Mesenchymal stem cell (in vitro differentiated cells and primary cell): ENCODE results near the gene DNAJC9. TPM values are rescaled to one million over a fixed set of nuclear protein-coding genes. Genes with fewer than 3 reads are reported as not detected.

ENCODE experiments used
- DNase-seq: peaks from one replicate; pipeline ENCODE4 v3.0.0-alpha.2; 2013
- H2AFZ ChIP-seq: one replicate; pipeline ENCODE4 v1.6.1; 2013; ENCODE audit warnings: low read depth, mild to moderate bottlenecking, control low read depth, inconsistent platforms, low read length, moderate library complexity
- H2AK5ac ChIP-seq: 2 replicates; pipeline ENCODE4 v1.6.1; 2013; ENCODE audit warnings: low read length, moderate library complexity, mild to moderate bottlenecking, inconsistent platforms; ENCODE audit not compliant: severe bottlenecking
- H2BK120ac ChIP-seq: one replicate; pipeline ENCODE4 v1.6.1; 2013; ENCODE audit warnings: low read depth, mild to moderate bottlenecking, inconsistent platforms, low read length, moderate library complexity
- H2BK12ac ChIP-seq, 2 experiments: one replicate each; pipeline ENCODE4 v1.6.1; 2013; ENCODE audit warnings: inconsistent platforms in 2 of 2, low read length in 2 of 2, mild to moderate bottlenecking in 2 of 2, moderate library complexity in 2 of 2, control low read depth in 1 of 2
- H2BK15ac ChIP-seq: one replicate; pipeline ENCODE4 v1.6.1; 2013; ENCODE audit warnings: mild to moderate bottlenecking, low read depth, inconsistent platforms; ENCODE audit not compliant: poor library complexity, severe bottlenecking
- H2BK5ac ChIP-seq: 2 replicates; pipeline ENCODE4 v1.6.1; 2013; ENCODE audit warnings: low read depth, mild to moderate bottlenecking, low read length, control low read depth, inconsistent platforms; ENCODE audit not compliant: poor library complexity, severe bottlenecking
- H3K14ac ChIP-seq, 2 experiments: one replicate each; pipeline ENCODE4 v1.6.1; 2013; ENCODE audit warnings: inconsistent platforms in 2 of 2, low read length in 2 of 2, control low read depth in 1 of 2, mild to moderate bottlenecking in 1 of 2, moderate library complexity in 1 of 2
- H3K18ac ChIP-seq, 2 experiments: one replicate each; pipeline ENCODE4 v1.6.1; 2013; ENCODE audit warnings: inconsistent platforms in 2 of 2, low read length in 2 of 2, control low read depth in 1 of 2, low read depth in 1 of 2, mild to moderate bottlenecking in 1 of 2
- H3K23ac ChIP-seq, 2 experiments: one replicate each; pipeline ENCODE4 v1.6.1; 2013; ENCODE audit warnings: inconsistent platforms in 2 of 2, low read length in 2 of 2, mild to moderate bottlenecking in 2 of 2, moderate library complexity in 2 of 2, control low read depth in 1 of 2
- H3K27ac ChIP-seq: 2 replicates; pipeline ENCODE4 v1.5.1; 2013; ENCODE audit warnings: mild to moderate bottlenecking, moderate library complexity, low read length, control low read depth, inconsistent platforms; ENCODE audit not compliant: poor library complexity, severe bottlenecking
- H3K27me3 ChIP-seq, 2 experiments: 2 replicates each; pipeline versions ENCODE4 v1.6.1 to v1.7.0; 2013; ENCODE audit warnings: low read length in 2 of 2, mild to moderate bottlenecking in 2 of 2, moderate library complexity in 2 of 2, control low read depth in 1 of 2, inconsistent platforms in 1 of 2; ENCODE audit not compliant: control insufficient read depth in 1 of 2, insufficient read depth in 1 of 2
- H3K36me3 ChIP-seq, 2 experiments: 2 replicates each; pipeline versions ENCODE4 v1.6.1 to v1.7.0; 2013; ENCODE audit warnings: low read length in 2 of 2, control low read depth in 1 of 2, inconsistent platforms in 1 of 2, low read depth in 1 of 2, mild to moderate bottlenecking in 1 of 2; ENCODE audit not compliant: insufficient read depth in 2 of 2, control insufficient read depth in 1 of 2
- H3K4ac ChIP-seq, 2 experiments: one replicate each; pipeline ENCODE4 v1.6.1; 2013; ENCODE audit warnings: inconsistent platforms in 2 of 2, low read length in 2 of 2, mild to moderate bottlenecking in 2 of 2, moderate library complexity in 2 of 2, control low read depth in 1 of 2, low read depth in 1 of 2
- H3K4me1 ChIP-seq: 2 replicates; pipeline ENCODE4 v1.6.1; 2013; ENCODE audit warnings: low read depth, low read length, control low read depth; ENCODE audit not compliant: control insufficient read depth, insufficient read depth
- H3K4me2 ChIP-seq: 2 replicates; pipeline ENCODE4 v1.6.1; 2013; ENCODE audit warnings: low read length, mild to moderate bottlenecking, inconsistent platforms; ENCODE audit not compliant: poor library complexity, severe bottlenecking
- H3K4me3 ChIP-seq, 2 experiments: 2 replicates each; pipeline versions ENCODE4 v1.5.1 to v1.7.0; 2013; ENCODE audit warnings: low read length in 2 of 2, mild to moderate bottlenecking in 2 of 2, control low read depth in 1 of 2, low read depth in 1 of 2; ENCODE audit not compliant: insufficient read depth in 1 of 2
- H3K79me1 ChIP-seq: replicated peaks from 2 replicates; pipeline ENCODE4 v1.6.1; 2013; ENCODE audit warnings: mild to moderate bottlenecking, control low read depth, low read length, inconsistent platforms; ENCODE audit not compliant: poor library complexity, severe bottlenecking
- H3K9ac ChIP-seq: 2 replicates; pipeline ENCODE4 v1.7.0; 2013; ENCODE audit warnings: mild to moderate bottlenecking, low read length, moderate library complexity
- H3K9me3 ChIP-seq: 2 replicates; pipeline ENCODE4 v1.7.0; 2013; ENCODE audit warnings: mild to moderate bottlenecking, low read length; ENCODE audit not compliant: control insufficient read depth
- H4K8ac ChIP-seq: one replicate; pipeline ENCODE4 v1.6.1; 2013; ENCODE audit warnings: inconsistent platforms, mild to moderate bottlenecking, low read length, moderate library complexity
- H4K91ac ChIP-seq: one replicate; pipeline ENCODE4 v1.6.1; 2013; ENCODE audit warnings: mild to moderate bottlenecking, low read length, inconsistent platforms
- WGBS: methylation state at CpG from one replicate; pipeline ENCODE4 v1.1.7; 2013; ENCODE audit warnings: mixed read lengths; 5-methylcytosine and 5-hydroxymethylcytosine counted together
- polyA plus RNA-seq, 2 experiments: library from polyadenylated mRNA; stranded (reverse); fragments of 200-250 nt; gene quantifications; one replicate each; pipeline ENCODE4 v1.2.3, GENCODE V29; 2013

The DNAJC9 gene, protein sequence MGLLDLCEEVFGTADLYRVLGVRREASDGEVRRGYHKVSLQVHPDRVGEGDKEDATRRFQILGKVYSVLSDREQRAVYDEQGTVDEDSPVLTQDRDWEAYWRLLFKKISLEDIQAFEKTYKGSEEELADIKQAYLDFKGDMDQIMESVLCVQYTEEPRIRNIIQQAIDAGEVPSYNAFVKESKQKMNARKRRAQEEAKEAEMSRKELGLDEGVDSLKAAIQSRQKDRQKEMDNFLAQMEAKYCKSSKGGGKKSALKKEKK
- 13.3 TPM for polyA plus RNA-seq (2013, experiment 1 of 2)
- polyA plus RNA-seq (2013, experiment 2 of 2): 13.1 TPM

DNA sequence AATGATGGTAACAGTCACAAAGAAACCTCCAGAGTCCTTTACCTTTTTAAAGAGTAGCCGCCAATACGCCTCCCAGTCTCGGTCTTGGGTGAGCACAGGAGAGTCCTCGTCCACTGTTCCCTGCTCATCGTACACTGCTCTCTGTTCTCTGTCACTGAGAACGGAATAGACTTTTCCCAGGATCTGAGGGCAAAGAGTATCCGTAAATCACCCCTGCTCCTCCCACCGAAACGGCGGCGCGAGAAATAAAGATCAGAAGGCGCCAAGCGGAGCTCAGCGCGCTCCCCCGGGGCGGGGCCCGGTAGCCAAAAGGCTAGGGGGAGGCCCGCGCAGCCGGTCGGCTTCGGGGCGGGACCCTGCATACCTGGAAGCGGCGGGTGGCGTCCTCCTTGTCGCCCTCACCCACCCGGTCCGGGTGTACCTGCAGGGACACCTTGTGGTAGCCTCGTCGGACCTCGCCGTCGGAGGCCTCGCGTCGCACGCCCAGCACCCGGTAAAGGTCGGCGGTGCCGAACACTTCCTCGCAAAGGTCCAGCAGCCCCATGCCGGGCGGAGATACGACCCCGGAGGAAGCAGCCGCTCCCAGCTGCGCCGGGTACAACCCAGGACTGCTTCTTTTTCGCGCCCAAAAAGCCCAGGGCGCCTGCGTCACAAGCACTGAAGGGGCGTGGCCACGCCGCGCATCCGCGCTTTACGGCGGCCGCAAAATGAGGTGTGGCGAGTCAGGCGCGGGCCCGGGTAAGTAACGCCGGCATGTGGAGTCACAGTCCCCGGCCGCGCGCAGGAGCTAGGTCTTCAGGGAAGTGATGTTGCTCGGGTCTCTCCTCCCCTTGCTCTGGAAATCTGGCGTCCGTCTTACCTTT lies at the start of gene DNAJC9:
DNAJC9 (minus strand) TSS at position 610 of the 863 bp plus-strand sequence; CDS start at position 544, 66 bp downstream.
- H3K79me1 ChIP-seq: peaks cover 12% of the 10 kb centered on the region
- H3K27me3 ChIP-seq: no peaks in the 10 kb centered on the region
- H3K14ac ChIP-seq: peak within 1 kb of the TSS; percentile 86 to 95
- H3K4me2 ChIP-seq: peak within 1 kb of the TSS; percentile 90
- H4K91ac ChIP-seq: peak within 1 kb of the TSS; percentile 98
- H3K9ac ChIP-seq: peak within 1 kb of the TSS; percentile 96
- H3K27ac ChIP-seq: peak within 1 kb of the TSS; percentile 70
- H3K4ac ChIP-seq: peak within 1 kb of the TSS in 1 of 2 experiments; percentile 78
- H3K18ac ChIP-seq: peak within 1 kb of the TSS; percentile 59 to 91
- peak within 1 kb of the TSS; percentile 66 for H2BK5ac ChIP-seq
- H2AK5ac ChIP-seq: peak within 1 kb of the TSS; percentile 37
- H3K4me3 ChIP-seq: peak within 1 kb of the TSS; percentile 91 to 98
- H3K9me3 ChIP-seq: no peaks in the 10 kb centered on the region
- H2BK15ac ChIP-seq: no peak within 1 kb of the TSS
- peak; percentile 93 for DNase-seq
- WGBS: under 1% methylated on average over 78 of the region's 78 CpGs
- peak within 1 kb of the TSS; percentile 91 for H2AFZ ChIP-seq
- no peak within 1 kb of the TSS for H2BK120ac ChIP-seq
- H4K8ac ChIP-seq: peak within 1 kb of the TSS; percentile 88
- peaks cover 9 to 59% of the 10 kb centered on the region in 2 experiments for H3K36me3 ChIP-seq
- H3K4me1 ChIP-seq: peaks cover 12% of the 10 kb centered on the region
- H2BK12ac ChIP-seq: no peak within 1 kb of the TSS
- H3K23ac ChIP-seq: peak within 1 kb of the TSS in 1 of 2 experiments; percentile 48

DNA sequence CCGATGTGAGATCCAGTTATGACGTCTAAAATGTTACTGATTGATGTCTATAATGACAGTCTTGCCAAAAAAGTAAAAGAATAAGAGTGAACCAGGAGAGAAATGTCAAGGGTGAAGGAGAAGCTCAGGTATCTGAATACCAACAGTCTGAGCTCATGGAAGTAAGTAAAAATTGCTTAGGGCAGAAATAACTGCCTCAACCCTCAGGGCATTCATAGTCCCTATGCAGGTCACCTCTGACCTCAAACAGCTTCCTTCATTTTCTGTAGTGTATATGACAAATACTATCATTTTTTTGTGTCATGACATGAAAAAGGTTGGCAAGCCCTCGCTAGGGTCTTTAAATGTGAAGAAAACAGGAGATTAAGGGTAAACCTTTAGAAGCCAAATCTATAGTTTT lies 46.4 kb upstream of the DNAJC9 start:
- no peak overlapping the region for H4K8ac ChIP-seq
- H3K4ac ChIP-seq: no peak overlapping the region
- no peak overlapping the region for H2BK120ac ChIP-seq
- H2AFZ ChIP-seq: no peak overlapping the region
- WGBS: 76% methylated on average over 3 of the region's 3 CpGs
- H3K4me3 ChIP-seq: no peak overlapping the region
- H3K9ac ChIP-seq: no peak overlapping the region
- H3K14ac ChIP-seq: no peak overlapping the region
- H3K27me3 ChIP-seq: no peaks in the 10 kb centered on the region
- no peak overlapping the region for H3K23ac ChIP-seq
- no peak overlapping the region for H2BK15ac ChIP-seq
- no peaks in the 10 kb centered on the region for H3K4me1 ChIP-seq
- peaks cover 0 to 4% of the 10 kb centered on the region in 2 experiments for H3K36me3 ChIP-seq
- no peak overlapping the region for H3K18ac ChIP-seq
- H3K79me1 ChIP-seq: no peaks in the 10 kb centered on the region
- H3K27ac ChIP-seq: no peak overlapping the region
- no peak overlapping the region for H2BK5ac ChIP-seq
- no peak overlapping the region for H3K4me2 ChIP-seq
- no peak for DNase-seq
- H2AK5ac ChIP-seq: no peak overlapping the region
- no peak overlapping the region for H4K91ac ChIP-seq
- H3K9me3 ChIP-seq: no peaks in the 10 kb centered on the region
- H2BK12ac ChIP-seq: no peak overlapping the region

DNA sequence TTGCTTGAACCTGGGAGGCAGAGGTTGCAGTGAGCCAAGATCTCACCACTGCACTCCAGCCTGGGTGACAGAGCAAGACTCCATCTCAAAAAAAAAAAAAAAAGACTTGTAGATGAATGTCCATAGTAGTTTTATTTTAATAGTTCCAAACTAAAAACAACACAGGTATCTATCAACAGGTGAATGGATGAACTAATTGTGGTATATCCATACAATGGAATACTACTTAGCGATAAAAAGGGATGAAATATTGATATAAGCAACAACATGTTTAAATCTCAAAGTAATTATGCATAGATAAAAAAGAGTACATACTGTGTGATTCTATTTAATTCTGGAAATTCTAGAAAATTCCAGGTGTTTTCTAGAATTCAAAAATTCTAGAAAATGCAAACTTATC lies 42.9 kb upstream of the DNAJC9 start:
- Histone ChIP-seq H3K14ac (no peak overlapping the region), H2AFZ (no peak overlapping the region), H3K36me3 (no peaks in the 10 kb centered on the region), H3K4me2 (no peak overlapping the region), H2BK120ac (no peak overlapping the region), H3K27me3 (no peaks in the 10 kb centered on the region), H2BK5ac (no peak overlapping the region), H3K4ac (no peak overlapping the region), H3K9me3 (no peaks in the 10 kb centered on the region), H3K4me1 (no peaks in the 10 kb centered on the region), H2BK15ac (no peak overlapping the region), H3K9ac (no peak overlapping the region), H3K4me3 (no peak overlapping the region), H2BK12ac (no peak overlapping the region), H3K79me1 (no peaks in the 10 kb centered on the region), H4K91ac (no peak overlapping the region), H2AK5ac (no peak overlapping the region), H4K8ac (no peak overlapping the region), H3K18ac (no peak overlapping the region), H3K27ac (no peak overlapping the region), H3K23ac (no peak overlapping the region)
- no peak for DNase-seq
- no CpG with 5 or more reads among the region's 1 CpG for WGBS

DNA sequence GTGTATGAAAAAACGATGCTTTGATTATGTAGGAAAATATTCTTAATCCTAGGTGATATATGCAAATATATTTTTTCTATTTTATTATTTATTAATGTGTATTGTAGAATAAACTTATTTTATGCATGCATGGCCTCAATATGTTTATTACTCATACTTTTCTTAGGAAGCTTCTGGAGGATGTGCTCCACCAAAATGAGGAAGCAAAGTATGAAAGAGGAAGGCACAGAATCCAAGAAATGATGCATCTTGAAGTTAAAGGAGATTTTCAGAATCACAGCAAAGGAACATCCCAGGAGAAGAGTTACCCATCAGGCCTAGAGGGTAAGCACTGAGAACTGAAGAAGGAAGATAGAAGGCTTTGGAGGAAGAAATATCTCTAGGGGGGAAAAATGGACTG lies 40.4 kb upstream of the DNAJC9 start:
- Histone ChIP-seq H3K4me1 (no peaks in the 10 kb centered on the region), H2AK5ac (no peak overlapping the region), H2BK15ac (no peak overlapping the region), H3K27ac (no peak overlapping the region), H3K4me3 (no peak overlapping the region), H3K9me3 (no peaks in the 10 kb centered on the region), H3K9ac (no peak overlapping the region), H3K18ac (no peak overlapping the region), H3K14ac (no peak overlapping the region), H3K4ac (no peak overlapping the region), H3K4me2 (no peak overlapping the region), H2BK5ac (no peak overlapping the region), H3K23ac (no peak overlapping the region), H2BK12ac (no peak overlapping the region), H4K8ac (no peak overlapping the region), H2BK120ac (no peak overlapping the region), H3K79me1 (no peaks in the 10 kb centered on the region), H4K91ac (no peak overlapping the region), H2AFZ (no peak overlapping the region), H3K27me3 (no peaks in the 10 kb centered on the region), H3K36me3 (no peaks in the 10 kb centered on the region)
- no peak for DNase-seq
- WGBS: no CpG with 5 or more reads among the region's 1 CpG
